LNCaP clone FGC (cell line): ENCODE data around the gene PDZRN3.

Experiments used
- DNase-seq: peaks from one replicate; pipeline ENCODE4 v3.0.0-alpha.2; 2011; ENCODE audit warnings: low read depth
- H3K4me3 ChIP-seq: 2 replicates; pipeline ENCODE4 v1.5.1; 2011; ENCODE audit warnings: mild to moderate bottlenecking, low read depth, low read length, control low read depth
- CTCF ChIP-seq: IDR thresholded peaks from 2 replicates; pipeline ENCODE4 v1.5.1; 2012; ENCODE audit warnings: mild to moderate bottlenecking; ENCODE audit not compliant: control insufficient read depth, insufficient read depth; ENCODE audit errors: extremely low read depth

PDZRN3 gene

GRCh38 chr3:73584873-73585272 is 39.9 kb downstream of the PDZRN3 start:
- no peak for DNase-seq
- no peak overlapping the region for H3K4me3 ChIP-seq
- no peak for TF ChIP-seq CTCF

- TF ChIP-seq CTCF: no peak
- no peak overlapping the region for H3K4me3 ChIP-seq
- DNase-seq: no peak
Observed at GRCh38 chr3:73582535-73582934, 42.2 kb downstream of the PDZRN3 start.

GRCh38 chr3:73581134-73581846 is 43.5 kb downstream of the PDZRN3 start:
- DNase-seq: no peak
- no peak for TF ChIP-seq CTCF
- H3K4me3 ChIP-seq: no peak overlapping the region

GRCh38 chr3:73580343-73580742 is 44.4 kb downstream of the PDZRN3 start:
- H3K4me3 ChIP-seq: no peak overlapping the region
- TF ChIP-seq CTCF: no peak
- DNase-seq: peak; percentile 86

GRCh38 chr3:73577704-73578103 is 47.0 kb downstream of the PDZRN3 start:
- no peak for DNase-seq
- no peak overlapping the region for H3K4me3 ChIP-seq
- TF ChIP-seq CTCF: no peak

GRCh38 chr3:73576999-73577461 is 47.7 kb downstream of the PDZRN3 start:
- no peak for TF ChIP-seq CTCF
- H3K4me3 ChIP-seq: no peak overlapping the region
- DNase-seq: no peak

- no peak for DNase-seq
Observed at GRCh38 chr3:73575953-73576352, 48.8 kb downstream of the PDZRN3 start.

More at GRCh38 chr3:73575953-73576352, 48.8 kb downstream of the PDZRN3 start:
- H3K4me3 ChIP-seq: no peak overlapping the region
- no peak for TF ChIP-seq CTCF
